HG02970 (cell line): ENCODE data around the gene ANKRD6.
A peak's percentile ranks its signal among the peaks of the same experiment; 100 is the strongest.
"Not testable (repeated sequence)": the region's sequence is repeated elsewhere in the genome, so short reads cannot be mapped to it uniquely, and the experiment has no call there.

ENCODE experiments used
- ATAC-seq: cut with Tn5 transposase; IDR thresholded peaks from one replicate; pipeline ENCODE4 v1.9.1; 2021; ENCODE audit warnings: mild to moderate bottlenecking, moderate library complexity, moderate number of reproducible peaks; ENCODE audit not compliant: unreplicated experiment, low FRiP score

Gene ANKRD6

DNA sequence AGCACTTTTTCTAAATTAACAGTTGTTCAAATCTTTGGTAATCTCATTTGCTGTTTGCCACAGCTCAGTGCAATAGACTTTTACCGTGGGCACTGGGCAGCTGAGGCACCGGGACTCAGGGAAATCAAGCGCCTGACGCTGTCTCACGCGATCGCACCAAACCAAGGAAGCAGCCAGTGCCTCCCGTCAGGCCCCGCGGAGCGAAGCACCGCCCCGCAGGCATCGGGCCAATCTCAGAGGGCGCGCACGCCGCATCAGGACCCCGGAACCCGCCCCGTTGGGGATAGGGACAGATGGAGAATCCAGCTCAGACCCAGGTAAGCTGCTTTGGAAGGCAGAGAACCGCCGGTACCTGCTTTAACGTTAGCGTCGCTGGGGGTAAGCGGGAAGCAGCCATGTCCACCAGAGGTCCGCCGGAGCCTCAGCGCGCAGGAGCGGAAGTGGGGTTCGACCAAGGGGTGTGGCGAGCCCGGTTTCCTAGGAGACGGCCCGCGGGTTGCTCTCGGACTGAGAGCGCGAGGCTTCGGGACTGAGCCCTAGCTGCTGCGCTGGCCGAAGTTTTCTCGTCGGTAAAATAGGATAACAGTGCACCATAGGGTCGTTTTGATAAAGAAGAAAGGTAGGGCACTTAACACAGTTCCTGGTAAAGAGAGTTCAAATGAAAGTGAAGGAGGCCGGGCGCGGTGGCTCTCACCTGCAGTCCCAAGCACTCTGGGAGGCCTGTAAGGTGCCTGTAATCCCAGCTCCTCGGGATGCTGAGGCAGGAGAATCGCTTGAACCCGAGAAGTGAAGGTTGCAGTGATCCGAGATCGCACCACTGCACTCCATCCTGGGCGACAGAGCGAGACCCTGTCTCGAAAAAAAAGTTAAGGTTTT lies 205.6 kb downstream of the ANKRD6 start, which contains the start of gene LYRM2:
Gene LYRM2, minus strand, starts transcription at position 428 of the 876 bp plus-strand sequence. Its CDS starts 31 bp downstream, at position 397.
- peak; percentile 96 for ATAC-seq

DNA sequence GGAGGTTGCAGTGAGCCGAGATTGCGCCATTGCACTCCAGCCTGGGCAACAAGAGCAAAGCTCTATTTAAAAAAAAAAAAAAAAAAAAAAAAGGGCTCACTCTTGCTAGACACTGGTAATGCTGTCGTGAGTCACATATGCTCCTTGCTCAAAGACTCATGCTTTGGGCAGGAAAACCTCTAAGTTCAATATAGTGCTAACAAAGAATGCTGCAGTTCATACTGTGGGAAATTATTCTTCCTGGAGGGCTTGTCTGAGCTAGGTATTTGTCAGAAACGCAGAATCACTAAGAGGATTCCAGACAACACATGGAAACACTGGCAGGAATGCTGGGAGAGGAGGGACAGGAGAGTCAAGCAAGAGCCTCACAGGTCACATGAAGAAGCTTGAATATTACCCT lies 207.9 kb downstream of the ANKRD6 start:
- no peak for ATAC-seq

DNA sequence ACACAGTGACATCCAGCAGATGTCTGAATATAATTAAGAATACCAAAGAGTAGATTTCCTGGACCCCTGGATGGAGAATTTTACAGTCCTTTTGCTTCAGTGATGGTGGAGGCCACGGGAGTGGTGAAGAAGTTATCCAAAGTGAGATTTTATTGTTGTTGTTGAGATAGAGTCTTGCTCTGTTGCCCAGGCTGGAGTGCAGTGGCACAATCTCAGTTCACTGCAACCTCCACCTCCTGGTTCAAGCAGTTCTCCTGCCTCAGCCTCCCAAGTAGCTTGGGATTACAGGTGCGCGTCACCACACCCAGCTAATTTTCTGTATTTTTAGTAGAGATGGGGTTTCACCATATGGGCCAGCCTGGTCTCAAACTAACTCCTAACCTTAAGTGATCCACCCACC lies 208.6 kb downstream of the ANKRD6 start:
- not testable (repeated sequence) for ATAC-seq

DNA sequence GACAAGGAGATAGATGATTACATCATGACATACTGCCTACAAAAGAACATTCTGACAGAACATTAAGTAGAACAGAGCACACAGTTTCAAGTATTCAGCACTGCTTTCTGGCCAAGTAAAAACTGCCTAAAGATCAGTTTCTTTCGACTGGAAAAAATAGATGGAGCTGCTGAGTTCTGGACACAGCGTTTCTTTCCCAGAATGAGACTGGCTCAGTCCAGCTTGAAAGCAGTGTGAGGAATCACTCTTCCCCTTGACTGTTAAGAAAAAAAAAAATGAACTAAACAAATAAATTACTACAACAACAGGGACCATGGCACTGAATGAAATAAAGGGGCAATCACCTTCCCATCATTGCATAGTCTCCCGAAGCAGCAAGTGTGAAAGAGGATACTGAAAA lies 210.0 kb downstream of the ANKRD6 start:
- no peak for ATAC-seq

DNA sequence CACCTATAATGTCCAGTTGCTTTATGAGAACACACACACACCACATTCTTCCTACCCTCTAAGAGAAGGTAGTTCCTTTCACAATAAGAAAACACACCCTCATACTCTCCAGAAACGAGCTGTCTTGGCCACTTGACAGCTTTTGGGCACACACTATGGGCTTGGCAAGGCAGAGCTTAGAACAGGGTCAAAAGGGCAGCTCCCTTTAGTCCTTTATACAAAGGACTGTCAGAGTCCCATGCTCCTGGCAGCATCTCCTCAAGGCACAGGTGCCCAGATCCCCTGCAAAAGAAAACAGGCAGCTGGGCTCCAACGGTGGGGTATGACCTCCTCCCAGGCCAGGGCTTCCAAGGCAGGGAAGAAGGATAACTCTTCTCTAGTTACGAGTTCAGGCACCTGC lies 210.5 kb downstream of the ANKRD6 start:
- no peak for ATAC-seq

DNA sequence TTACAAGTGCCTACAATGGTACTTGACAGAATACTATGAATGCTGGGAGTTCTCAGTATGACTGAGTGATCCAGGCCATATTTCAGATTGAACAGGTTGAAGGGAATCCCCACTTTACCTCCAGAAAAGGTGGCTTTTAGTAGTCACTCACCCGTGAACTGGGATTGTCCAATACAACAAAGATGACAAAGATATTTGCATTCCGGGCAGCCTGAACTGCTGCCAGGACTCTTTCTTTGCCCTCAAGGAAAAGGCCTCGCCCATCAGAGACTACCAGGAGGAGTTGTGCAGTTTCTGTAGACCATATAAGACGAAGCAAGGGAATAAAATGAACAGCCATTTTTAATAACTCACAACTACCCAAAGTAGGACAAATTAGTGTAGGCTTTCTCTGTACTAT lies 211.9 kb downstream of the ANKRD6 start:
- no peak for ATAC-seq

DNA sequence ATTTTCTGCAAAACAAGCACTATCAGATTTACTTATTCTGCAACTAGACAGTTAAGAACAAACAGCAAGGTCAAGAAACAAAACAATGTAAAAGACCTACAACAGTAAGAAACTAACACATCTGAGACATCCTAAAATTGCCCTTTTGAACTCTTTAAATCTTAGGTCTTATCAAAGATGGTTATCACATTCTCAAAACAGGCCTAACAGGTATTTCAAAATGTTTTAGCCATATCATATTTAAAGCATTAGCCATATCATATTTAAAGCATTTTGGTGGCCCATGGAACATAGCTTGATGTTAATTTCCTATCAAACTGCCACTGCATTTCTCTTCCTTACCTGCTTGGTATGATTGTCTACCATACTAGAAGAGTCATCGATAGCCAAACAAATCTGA lies 216.7 kb downstream of the ANKRD6 start:
- ATAC-seq: no peak

DNA sequence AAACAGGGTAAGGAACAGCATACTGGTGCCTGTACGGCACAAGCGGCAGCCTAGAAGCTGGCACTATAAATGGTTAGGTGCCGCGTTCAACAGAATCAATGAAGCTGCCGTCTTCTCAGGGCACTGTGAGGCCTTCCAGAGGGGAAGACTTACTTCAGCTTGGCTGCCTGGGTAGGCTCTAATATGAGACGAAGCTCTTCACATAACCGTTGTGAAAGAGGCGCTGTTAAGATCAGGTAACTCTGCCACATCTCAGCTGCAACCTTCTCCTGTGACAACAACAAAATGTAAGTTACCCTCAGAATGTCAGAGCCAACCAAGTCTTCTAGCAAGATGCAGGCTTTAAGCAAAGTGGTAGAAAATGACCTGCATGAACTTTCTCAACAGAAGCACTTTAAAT lies 217.6 kb downstream of the ANKRD6 start:
- no peak for ATAC-seq

DNA sequence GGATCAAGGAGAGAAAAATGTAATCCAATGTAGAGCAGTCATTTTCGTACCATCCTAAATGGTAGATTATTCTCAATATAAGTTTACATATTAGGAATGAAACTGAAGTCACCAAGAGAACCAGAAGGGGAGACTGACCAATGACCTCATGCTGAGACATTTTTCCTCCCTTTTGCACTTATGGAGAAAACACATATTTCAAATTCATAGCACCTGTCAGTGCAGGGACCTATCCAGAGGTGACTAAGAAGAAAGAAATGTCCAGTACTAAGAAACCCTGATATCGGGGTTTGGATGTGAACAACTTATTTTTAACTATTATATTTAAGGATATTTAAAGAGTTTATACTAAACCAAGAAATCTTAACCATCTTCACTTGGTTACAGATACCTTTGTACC lies 222.2 kb downstream of the ANKRD6 start:
- ATAC-seq: no peak

DNA sequence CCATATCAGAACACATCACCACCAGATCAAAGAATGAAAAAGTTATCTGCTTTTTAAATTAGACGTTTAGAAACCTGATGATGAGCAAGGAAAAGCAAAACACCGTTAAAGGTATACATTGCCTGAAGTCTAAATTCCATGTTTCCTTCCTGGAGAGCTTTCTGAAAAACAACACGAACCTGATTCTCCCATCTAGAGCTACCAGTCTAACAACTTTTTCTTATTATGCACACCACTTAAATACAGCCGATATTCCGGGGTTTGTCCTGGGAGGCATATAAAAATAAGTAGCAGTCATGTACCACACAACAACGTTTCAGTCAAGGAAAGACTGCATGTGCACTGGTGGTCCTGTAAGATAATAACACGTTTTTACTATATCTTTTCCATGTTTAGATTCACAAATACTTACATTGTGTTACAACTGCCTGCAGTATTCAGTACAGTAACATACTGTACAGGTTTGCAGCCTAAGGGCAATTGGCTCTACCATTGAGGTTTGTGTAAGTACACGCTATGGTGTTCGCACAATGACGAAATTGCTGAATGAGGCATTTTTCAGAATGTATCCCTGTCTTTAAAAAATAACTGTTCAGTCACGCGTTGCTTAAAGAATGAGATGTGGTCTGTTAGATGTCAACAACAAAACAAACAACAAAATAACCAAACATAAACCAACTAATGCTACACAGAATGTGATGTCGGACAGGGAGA lies 224.7 kb downstream of the ANKRD6 start:
- ATAC-seq: no peak

DNA sequence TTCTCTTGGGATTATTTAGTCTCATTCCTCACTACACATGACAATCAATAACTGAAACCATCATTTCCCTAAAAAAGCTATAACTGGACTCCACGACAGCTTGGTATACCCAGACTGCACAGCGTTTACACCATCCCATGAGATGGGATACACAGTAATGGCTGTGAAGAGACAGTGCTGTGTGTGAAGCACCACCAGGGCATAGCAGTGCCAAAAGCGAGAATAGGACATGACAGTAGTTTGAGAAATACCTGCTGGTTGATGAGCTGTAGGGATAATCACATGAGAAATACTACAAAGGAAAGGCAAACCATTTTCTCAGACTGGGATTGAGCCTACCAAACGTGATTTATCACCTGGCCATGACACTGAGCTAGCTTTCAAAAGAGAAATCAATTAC lies 228.0 kb downstream of the ANKRD6 start:
- no peak for ATAC-seq

DNA sequence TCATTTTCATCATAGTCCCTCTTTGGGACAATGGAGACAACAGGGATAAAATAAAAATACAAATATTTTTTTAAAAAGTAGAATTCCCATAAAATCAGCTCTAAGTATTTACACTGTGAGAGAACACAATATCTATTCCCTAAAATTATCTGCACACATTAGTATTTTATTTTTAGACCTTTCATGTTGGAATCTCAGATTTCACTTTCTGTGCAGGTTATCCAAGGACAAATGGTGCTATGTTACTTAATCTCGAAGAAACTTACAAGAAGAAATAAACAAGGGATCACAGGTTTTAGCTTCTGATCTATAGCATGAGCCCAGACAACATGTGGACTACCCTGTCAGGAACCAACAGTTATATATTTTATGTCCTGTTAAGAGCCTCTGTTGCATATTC lies 228.6 kb downstream of the ANKRD6 start:
- ATAC-seq: no peak

DNA sequence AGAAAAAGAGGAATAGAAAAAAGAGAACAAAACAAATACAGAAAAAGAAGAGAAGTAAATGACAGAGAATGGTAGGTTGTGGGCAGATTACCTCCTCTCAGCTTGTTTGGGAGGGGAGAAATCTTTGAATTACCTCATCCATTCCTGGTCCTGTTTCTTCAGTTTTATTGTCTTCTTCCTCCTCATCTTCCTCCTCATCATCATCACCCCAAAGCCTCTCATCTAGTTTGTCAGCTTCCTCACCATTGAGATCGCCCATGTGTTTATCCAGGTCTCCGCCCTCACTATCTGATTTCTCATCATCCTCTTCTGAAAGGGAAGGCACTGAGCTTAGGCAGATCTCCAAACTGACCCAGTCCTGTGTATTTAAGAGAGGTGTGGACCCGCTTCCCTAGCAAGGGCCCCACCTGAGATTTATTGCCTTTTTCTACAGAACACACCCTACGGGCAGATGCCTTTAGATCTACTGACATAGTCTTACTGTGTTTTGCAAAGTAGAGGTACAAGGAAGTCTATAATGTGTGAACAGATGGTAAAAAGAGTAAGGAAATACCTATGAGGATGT lies 229.8 kb downstream of the ANKRD6 start:
- no peak for ATAC-seq

DNA sequence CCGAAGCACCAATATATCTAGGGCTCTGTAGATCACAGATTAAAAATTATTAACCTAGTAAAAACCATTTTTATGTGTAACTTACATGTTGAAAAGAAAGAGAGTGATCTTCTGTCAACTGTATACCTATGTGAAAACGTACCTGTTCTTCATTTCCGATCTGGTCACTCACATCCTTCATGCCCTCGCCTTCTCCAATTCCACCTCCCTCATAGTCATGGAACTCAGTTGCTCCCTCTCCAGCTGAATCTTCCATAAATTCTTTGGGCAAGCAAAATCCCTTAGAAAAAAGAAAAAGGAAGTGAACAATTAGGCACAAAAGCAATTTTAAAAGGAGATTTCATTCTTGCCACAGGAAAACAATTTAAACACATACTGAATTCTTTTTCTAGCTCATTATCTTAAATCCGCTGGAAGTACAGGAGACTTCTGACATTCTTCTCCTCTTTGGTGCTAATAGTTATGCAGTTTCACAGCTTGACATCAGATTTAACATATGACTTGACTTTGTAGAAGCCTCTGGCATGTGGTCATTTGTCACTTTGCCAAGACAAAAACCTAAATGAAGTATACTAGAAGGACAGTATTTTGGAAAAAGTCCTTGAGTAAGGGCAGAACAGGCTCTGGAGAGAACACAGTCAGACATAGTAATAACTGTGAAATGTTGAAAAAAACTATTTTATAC lies 235.1 kb downstream of the ANKRD6 start:
- ATAC-seq: no peak

DNA sequence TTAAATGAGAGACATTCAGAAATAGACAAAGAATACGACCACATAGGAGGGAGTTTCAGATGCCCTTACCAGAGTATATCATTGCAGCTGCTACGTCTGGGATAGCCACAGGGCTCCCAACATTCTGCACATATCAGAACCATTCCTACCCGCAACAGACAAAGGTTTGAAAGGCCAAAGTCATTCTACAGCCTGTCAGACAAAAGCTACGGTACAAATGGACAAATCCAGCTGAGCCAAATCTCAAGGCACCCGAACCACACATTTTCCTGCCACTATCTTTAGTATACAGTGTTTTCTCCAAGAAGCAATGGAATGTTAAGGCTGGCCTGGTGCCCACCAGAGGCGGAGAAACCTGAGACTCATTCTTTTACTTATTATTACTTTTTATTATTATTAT lies 236.1 kb downstream of the ANKRD6 start:
- no peak for ATAC-seq

DNA sequence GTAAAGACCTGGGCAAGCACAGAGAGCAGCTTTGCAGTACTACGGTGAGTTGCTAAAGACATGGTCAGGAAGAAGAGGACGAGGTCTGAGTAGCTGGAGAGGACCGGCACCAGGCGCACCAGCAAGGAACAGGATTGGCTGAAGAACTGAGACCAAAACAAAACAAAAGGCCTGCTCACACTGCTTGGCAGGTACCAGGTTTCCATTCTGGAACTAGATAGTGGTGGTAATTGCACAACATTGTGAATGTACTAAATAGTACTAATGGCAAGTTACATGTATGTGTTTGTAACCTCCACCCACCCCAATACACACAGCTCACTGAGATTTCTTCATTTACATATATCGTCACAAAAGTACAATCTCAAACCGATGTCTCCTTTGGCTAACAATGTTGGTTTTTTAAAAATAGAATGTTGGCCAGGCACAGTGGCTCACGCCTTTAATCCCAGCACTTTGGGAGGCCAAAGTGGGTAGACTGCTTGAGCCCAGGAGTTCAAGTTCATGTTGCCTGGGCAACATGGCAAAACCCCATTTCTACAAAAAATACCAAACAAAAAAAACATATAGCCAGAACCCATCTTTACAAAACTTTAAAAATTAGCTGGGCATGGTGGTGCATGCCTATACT lies 238.1 kb downstream of the ANKRD6 start:
- no peak for ATAC-seq

DNA sequence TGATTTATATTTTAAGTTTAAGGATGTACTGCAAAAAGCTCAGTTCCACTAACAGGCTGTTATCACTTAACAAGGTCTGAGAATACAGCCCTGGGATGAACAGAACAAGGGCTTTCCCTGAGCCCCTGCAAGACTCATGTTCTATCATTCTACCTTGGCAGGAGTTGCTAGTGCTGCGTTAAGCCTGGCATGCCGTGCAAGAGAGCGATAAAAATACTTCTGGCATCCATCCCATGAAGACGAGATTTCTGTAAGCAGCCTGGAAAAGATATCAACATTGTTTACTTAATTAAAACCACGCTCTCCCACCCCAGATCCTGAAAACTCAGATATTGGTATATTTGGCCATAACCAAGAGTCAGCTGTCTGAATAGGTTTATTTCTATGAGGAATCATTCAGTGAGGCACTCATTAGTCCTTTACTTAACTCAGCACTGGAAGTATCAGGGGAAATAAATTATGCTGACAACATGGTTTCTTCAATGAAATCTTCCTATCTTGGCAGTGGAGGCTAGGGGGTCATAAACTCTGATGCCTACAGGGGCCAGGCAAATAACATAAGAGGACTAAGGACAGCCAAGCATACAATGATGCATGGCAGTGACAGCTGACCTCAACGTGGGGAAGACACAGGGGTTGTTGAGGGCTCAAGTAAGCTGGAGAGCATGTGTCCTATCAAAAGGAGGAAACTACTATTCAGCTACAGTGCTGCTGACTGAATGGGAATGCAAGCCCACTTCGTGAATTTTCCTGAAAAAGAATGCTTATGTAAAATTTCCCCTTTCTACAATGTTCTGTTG lies 243.2 kb downstream of the ANKRD6 start:
- ATAC-seq: no peak

DNA sequence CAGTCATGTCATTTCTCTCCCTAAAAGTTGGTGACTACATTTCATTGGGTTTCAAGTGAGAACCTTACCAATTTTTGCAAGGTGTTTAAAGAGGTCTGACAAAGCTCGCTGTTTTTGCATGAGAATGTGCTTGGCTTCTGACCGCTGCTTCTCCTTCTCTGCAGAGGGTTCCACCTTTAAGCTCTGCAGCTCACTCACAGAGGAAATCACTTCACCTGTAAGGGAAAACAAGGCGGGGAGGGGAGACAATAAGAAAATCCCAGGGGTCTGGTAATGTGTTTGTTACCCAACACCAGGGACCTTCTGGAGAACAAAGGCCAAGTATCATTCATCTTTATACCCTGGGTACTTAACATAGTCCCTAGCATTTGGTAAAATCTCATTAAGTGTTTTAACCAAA lies 245.6 kb downstream of the ANKRD6 start:
- no peak for ATAC-seq

DNA sequence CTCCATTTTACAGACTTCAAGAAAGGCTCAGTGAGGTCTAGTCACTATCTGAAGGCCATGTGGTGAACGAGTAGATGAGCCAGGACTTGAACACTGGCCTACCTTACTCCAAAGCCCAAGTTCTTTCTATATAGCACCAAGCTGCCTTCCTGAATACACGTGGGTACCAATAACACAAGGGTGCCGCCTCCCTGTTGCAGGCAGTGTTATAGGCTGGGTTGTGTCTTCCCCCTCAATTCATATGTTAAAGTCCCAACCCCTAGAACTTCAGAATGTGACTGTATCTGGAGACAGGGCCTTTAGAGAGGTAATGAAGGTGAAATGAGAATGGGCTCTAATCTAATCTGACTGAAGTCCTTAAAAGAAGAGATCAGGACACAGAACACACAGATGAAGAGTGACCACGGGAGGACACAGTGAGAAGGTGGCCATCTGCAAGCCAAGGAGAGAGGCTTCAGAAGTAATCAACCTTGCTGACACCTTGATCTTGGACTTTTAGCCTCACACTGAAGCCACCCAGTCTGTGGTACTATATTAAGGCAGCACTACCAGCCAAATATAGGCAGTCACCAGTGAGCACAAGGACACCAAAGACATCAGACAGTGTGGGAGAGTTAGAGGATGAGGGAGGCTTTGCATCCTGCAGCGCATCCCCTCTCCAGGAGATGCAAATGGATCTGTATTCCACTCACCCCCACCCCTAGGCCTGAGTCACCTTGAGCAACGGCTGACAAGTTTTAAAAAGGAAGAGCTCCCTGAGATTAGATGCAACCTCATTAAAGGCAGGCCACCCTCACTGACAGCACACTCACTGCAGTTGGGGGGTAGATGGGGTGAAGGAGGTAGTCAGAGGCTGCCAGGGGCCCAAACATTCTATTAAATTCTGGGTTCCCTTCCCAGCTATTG lies 246.5 kb downstream of the ANKRD6 start:
- no peak for ATAC-seq
